HL-60 (cell line): ENCODE results near the gene SLF1.

Experiments
- GABPA ChIP-seq: IDR thresholded peaks from 2 replicates; pipeline ENCODE4 v1.6.1; 2012; ENCODE audit warnings: low read depth
- POLR2AphosphoS5 ChIP-seq: IDR thresholded peaks from 2 replicates; pipeline ENCODE4 v1.6.1; 2012; ENCODE audit warnings: low read depth
- TF ChIP-seq, protein P1 (sequence below): IDR thresholded peaks from one replicate; pipeline ENCODE4 v1.5.1; 2011; ENCODE audit warnings: low read length, control low read depth, inconsistent platforms; ENCODE audit not compliant: insufficient read depth
- TF ChIP-seq, protein P2 (sequence below): IDR thresholded peaks from 2 replicates; pipeline ENCODE4 v1.6.1; 2012; ENCODE audit warnings: low read depth; ENCODE audit not compliant: insufficient replicate concordance

DNA sequence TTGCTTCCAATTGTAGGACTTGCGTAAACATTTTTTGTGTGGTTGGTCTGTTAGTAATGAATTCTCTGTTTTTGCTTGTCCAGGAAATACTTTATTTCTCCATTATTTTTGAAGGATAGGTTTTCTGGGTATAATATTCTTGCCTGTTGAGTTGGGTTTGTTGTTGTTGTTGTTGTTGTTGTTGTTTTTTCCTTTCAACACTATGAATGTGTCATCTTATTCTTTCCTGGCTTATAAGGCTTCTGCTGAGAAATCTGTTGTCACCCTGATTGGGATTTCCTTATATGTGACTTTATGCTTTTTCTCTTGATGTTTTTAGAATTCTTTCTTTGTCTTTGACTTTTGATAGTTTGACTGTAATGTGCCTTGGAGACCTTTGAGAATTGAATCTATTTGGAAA, 39.8 kb downstream of the SLF1 start:
- TF ChIP-seq, protein P1, sequence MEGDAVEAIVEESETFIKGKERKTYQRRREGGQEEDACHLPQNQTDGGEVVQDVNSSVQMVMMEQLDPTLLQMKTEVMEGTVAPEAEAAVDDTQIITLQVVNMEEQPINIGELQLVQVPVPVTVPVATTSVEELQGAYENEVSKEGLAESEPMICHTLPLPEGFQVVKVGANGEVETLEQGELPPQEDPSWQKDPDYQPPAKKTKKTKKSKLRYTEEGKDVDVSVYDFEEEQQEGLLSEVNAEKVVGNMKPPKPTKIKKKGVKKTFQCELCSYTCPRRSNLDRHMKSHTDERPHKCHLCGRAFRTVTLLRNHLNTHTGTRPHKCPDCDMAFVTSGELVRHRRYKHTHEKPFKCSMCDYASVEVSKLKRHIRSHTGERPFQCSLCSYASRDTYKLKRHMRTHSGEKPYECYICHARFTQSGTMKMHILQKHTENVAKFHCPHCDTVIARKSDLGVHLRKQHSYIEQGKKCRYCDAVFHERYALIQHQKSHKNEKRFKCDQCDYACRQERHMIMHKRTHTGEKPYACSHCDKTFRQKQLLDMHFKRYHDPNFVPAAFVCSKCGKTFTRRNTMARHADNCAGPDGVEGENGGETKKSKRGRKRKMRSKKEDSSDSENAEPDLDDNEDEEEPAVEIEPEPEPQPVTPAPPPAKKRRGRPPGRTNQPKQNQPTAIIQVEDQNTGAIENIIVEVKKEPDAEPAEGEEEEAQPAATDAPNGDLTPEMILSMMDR = no peak
- TF ChIP-seq POLR2AphosphoS5 = no peak
- TF ChIP-seq GABPA = no peak
- TF ChIP-seq, protein P2, sequence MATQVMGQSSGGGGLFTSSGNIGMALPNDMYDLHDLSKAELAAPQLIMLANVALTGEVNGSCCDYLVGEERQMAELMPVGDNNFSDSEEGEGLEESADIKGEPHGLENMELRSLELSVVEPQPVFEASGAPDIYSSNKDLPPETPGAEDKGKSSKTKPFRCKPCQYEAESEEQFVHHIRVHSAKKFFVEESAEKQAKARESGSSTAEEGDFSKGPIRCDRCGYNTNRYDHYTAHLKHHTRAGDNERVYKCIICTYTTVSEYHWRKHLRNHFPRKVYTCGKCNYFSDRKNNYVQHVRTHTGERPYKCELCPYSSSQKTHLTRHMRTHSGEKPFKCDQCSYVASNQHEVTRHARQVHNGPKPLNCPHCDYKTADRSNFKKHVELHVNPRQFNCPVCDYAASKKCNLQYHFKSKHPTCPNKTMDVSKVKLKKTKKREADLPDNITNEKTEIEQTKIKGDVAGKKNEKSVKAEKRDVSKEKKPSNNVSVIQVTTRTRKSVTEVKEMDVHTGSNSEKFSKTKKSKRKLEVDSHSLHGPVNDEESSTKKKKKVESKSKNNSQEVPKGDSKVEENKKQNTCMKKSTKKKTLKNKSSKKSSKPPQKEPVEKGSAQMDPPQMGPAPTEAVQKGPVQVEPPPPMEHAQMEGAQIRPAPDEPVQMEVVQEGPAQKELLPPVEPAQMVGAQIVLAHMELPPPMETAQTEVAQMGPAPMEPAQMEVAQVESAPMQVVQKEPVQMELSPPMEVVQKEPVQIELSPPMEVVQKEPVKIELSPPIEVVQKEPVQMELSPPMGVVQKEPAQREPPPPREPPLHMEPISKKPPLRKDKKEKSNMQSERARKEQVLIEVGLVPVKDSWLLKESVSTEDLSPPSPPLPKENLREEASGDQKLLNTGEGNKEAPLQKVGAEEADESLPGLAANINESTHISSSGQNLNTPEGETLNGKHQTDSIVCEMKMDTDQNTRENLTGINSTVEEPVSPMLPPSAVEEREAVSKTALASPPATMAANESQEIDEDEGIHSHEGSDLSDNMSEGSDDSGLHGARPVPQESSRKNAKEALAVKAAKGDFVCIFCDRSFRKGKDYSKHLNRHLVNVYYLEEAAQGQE = no peak
